Colonic mucosa (tissue), 4 donors: ENCODE results near the gene PDIK1L. TPM values are rescaled to one million over a fixed set of nuclear protein-coding genes. Genes with fewer than 3 reads are reported as not detected.

Source experiments
- DNase-seq: peaks from one replicate; pipeline ENCODE4 v3.0.0-alpha.2; 2020
- H3K27ac ChIP-seq: fragments of 200-600 bp; one replicate; pipeline ENCODE4 v1.8.0; 2021
- H3K27me3 ChIP-seq: fragments of 200-600 bp; one replicate; pipeline ENCODE4 v1.8.0; 2021
- H3K36me3 ChIP-seq: fragments of 200-600 bp; one replicate; pipeline ENCODE4 v1.8.0; 2021
- H3K4me1 ChIP-seq: fragments of 200-600 bp; one replicate; pipeline ENCODE4 v1.8.0; 2021; ENCODE audit warnings: mild to moderate bottlenecking
- H3K4me3 ChIP-seq: fragments of 200-600 bp; one replicate; pipeline ENCODE4 v1.8.0; 2021
- H3K9ac ChIP-seq, 2 donors: one replicate each; pipeline ENCODE4 v1.7.0; 2013; ENCODE audit warnings: control low read depth in 2 of 2, low read depth in 2 of 2, low read length in 2 of 2
- H3K9me3 ChIP-seq: fragments of 200-600 bp; one replicate; pipeline ENCODE4 v1.8.0; 2021
- intact Hi-C: fragments of 100-400 bp; cut with DNase I; formaldehyde crosslinking; loops from one replicate; pipeline ENCODE4 v1.14.1; 2022
- total RNA-seq, 2 donors: library from RNA; stranded (reverse); fragmentation: NEBNext Ultra II Directional in 1 of 2; extraction: Animal tissue kit (Norgen Biotek cat#: 25700) in 1 of 2; gene quantifications; one replicate each; pipeline ENCODE4 v1.2.1, GENCODE V29; 2021
- TF ChIP-seq, protein P1 (sequence below): fragments of 200-600 bp; IDR thresholded peaks from one replicate; pipeline ENCODE4 v1.8.0; 2022; ENCODE audit warnings: antibody characterized with exemption, mild to moderate bottlenecking
- donor health status: healthy.
- donor health status: DM: no; HTN: no; CAD: no.
- donor health status: DM: no; HTN: no; CAD: no.

The PDIK1L gene
- total RNA-seq, 2 donors from 2014 or later, result 12.5 to 14.8 TPM

DNA sequence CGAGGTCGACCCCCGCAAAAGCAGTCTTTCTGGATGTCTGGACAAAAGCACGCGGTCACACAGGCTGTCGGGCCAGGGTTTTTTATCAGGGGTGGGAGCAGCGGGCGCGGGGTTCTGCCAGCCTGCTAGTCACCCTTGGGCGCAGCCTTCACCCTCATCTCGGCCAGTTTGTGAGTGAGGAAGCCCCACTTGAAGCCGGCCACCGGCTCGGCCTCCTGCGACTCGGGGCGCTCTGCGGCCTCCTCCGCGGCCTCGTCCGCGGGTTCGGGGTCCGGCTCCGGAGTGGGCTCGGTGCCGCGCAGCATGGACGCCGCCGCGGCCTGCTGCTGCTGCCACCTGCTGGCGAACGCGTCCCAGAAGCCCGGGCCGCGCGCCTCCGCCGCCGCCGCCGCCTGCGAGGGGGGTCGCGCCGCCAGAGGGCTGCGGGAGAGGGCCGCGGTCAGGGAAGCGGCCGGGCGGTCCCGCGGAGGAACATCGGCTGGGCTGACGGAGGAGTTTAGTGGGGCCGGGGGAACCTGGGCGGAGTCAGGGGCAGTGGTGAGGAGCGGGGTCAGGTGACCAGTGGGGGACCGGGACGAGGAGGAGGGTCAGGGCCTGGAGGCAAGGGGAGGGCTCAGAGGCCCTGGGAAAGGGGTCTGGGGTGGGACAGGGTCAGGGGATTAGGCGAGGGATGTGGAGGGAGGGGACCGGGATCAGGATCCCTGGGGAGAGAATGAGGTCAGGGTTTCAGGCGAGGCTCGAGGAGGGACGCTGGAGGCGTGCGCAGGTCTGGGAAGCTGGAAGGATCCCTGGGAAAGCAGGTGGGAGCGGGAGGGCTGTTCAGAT, 52.6 kb downstream of the PDIK1L start:
- DNase-seq, result no peak
- Histone ChIP-seq H3K4me3 (peak overlapping the region; percentile 30), H3K4me1 (peaks cover 6% of the 10 kb centered on the region), H3K27me3 (no peaks in the 10 kb centered on the region), H3K36me3 (no peaks in the 10 kb centered on the region), H3K9me3 (no peaks in the 10 kb centered on the region), H3K27ac (no peak overlapping the region), H3K9ac (peak overlapping the region in 1 of 2 donors; percentile 76)
- intact Hi-C loops, result loop anchor here (5.0 to 10.0 kb wide), 2 partner anchors 57 to 161 kb away; no protein-coding TSS in a partner anchor
- TF ChIP-seq, protein P1, sequence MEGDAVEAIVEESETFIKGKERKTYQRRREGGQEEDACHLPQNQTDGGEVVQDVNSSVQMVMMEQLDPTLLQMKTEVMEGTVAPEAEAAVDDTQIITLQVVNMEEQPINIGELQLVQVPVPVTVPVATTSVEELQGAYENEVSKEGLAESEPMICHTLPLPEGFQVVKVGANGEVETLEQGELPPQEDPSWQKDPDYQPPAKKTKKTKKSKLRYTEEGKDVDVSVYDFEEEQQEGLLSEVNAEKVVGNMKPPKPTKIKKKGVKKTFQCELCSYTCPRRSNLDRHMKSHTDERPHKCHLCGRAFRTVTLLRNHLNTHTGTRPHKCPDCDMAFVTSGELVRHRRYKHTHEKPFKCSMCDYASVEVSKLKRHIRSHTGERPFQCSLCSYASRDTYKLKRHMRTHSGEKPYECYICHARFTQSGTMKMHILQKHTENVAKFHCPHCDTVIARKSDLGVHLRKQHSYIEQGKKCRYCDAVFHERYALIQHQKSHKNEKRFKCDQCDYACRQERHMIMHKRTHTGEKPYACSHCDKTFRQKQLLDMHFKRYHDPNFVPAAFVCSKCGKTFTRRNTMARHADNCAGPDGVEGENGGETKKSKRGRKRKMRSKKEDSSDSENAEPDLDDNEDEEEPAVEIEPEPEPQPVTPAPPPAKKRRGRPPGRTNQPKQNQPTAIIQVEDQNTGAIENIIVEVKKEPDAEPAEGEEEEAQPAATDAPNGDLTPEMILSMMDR, result peak; percentile 33

- H3K9me3 ChIP-seq, result no peaks in the 10 kb centered on the region
- no peak for DNase-seq
- H3K27me3 ChIP-seq, result no peaks in the 10 kb centered on the region
- H3K36me3 ChIP-seq, result no peaks in the 10 kb centered on the region
- TF ChIP-seq, protein P1, result no peak
- intact Hi-C loops, result loop anchor here (5.0 to 10.0 kb wide), 3 partner anchors 58 to 160 kb away; partner anchors contain the start of gene CEP85
- no peak overlapping the region for H3K9ac ChIP-seq
- peaks cover 6% of the 10 kb centered on the region for H3K4me1 ChIP-seq
- no peak overlapping the region for H3K27ac ChIP-seq
- no peak overlapping the region for H3K4me3 ChIP-seq
Observed at GRCh38 chr1:26164861-26165842, 53.5 kb downstream of the PDIK1L start.

GRCh38 chr1:26166719-26167281, 55.2 kb downstream of the PDIK1L start:
- TF ChIP-seq, protein P1, result no peak
- Histone ChIP-seq H3K27me3 (no peaks in the 10 kb centered on the region), H3K36me3 (no peaks in the 10 kb centered on the region), H3K4me1 (peaks cover 6% of the 10 kb centered on the region), H3K9ac (no peak overlapping the region), H3K9me3 (no peaks in the 10 kb centered on the region), H3K4me3 (no peak overlapping the region), H3K27ac (no peak overlapping the region)
- intact Hi-C loops, result loop anchor here (5.0 to 10.0 kb wide), 2 partner anchors 66 to 158 kb away; partner anchors contain the start of gene CEP85
- no peak for DNase-seq

GRCh38 chr1:26168410-26169197, 57.0 kb downstream of the PDIK1L start, which contains the start of gene C1orf232:
Gene C1orf232 (minus strand): TSS chr1:26168963. CDS start chr1:26168499, 464 bp downstream.
- Histone ChIP-seq H3K27me3 (no peaks in the 10 kb centered on the region), H3K4me1 (peaks cover 6% of the 10 kb centered on the region), H3K9ac (peak within 1 kb of the TSS; percentile 85 to 97), H3K36me3 (no peaks in the 10 kb centered on the region), H3K27ac (peak within 1 kb of the TSS; percentile 48), H3K9me3 (no peaks in the 10 kb centered on the region), H3K4me3 (peak within 1 kb of the TSS; percentile 92)
- intact Hi-C loops, result loop anchor here (5.0 to 10.0 kb wide), 2 partner anchors 64 to 156 kb away; partner anchors contain the start of gene CEP85
- TF ChIP-seq, protein P1, result no peak
- no peak for DNase-seq
